Mucosa of descending colon (tissue), 3 donors: Measurements from ENCODE around the gene ESRRA. TPM values are rescaled to one million over a fixed set of nuclear protein-coding genes. Genes with fewer than 3 reads are reported as not detected.

Source experiments
- ATAC-seq: fragments of 200-7000 bp; cut with Tn5 transposase; one replicate; pipeline ENCODE4 v1.9.1; 2020; ENCODE audit warnings: mild to moderate bottlenecking, moderate library complexity
- DNase-seq, 3 donors: peaks; one replicate each; pipeline ENCODE4 v3.0.0-alpha.2; 2020
- H3K36me3 ChIP-seq: fragments of 200-600 bp; one replicate; pipeline ENCODE4 v1.8.0; 2021; ENCODE audit warnings: low read depth, mild to moderate bottlenecking
- H3K4me1 ChIP-seq: fragments of 200-600 bp; one replicate; pipeline ENCODE4 v1.8.0; 2021; ENCODE audit warnings: low read depth, mild to moderate bottlenecking
- H3K4me3 ChIP-seq: fragments of 200-600 bp; one replicate; pipeline ENCODE4 v1.8.0; 2021; ENCODE audit warnings: mild to moderate bottlenecking
- H3K9me3 ChIP-seq: fragments of 200-600 bp; one replicate; pipeline ENCODE4 v1.8.0; 2021; ENCODE audit warnings: mild to moderate bottlenecking
- CTCF ChIP-seq: fragments of 200-600 bp; IDR thresholded peaks from one replicate; pipeline ENCODE4 v1.8.0; 2022; ENCODE audit warnings: antibody characterized with exemption, mild to moderate bottlenecking
- intact Hi-C, 2 donors: fragments of 100-400 bp; cut with DNase I in 1 of 2; cut with micrococcal nuclease in 1 of 2; formaldehyde crosslinking; loops; one replicate each; pipeline versions ENCODE4 v1.11.0 to v1.11.1; 2022; cut with DNase I, micrococcal nuclease
- total RNA-seq, 3 donors: library from RNA; stranded (reverse); fragmentation: NEBNext Ultra II Directional in 2 of 3; extraction: Animal tissue kit (Norgen Biotek cat#: 25700) in 2 of 3; gene quantifications; one replicate each; pipeline versions ENCODE4 v1.2.1 to v1.2.4, GENCODE V29; 2021 to 2023
- donor health status: DM: no; HTN: no; CAD: no; lungs with moderate emphysema.
- donor health status: DM: no; HTN: no; CAD: no.
- donor health status: DM: no; HTN: yes; CAD: no.

ESRRA gene
- total RNA-seq, 3 donors from 2014 or later, result 126 to 204 (median 183) TPM

DNA sequence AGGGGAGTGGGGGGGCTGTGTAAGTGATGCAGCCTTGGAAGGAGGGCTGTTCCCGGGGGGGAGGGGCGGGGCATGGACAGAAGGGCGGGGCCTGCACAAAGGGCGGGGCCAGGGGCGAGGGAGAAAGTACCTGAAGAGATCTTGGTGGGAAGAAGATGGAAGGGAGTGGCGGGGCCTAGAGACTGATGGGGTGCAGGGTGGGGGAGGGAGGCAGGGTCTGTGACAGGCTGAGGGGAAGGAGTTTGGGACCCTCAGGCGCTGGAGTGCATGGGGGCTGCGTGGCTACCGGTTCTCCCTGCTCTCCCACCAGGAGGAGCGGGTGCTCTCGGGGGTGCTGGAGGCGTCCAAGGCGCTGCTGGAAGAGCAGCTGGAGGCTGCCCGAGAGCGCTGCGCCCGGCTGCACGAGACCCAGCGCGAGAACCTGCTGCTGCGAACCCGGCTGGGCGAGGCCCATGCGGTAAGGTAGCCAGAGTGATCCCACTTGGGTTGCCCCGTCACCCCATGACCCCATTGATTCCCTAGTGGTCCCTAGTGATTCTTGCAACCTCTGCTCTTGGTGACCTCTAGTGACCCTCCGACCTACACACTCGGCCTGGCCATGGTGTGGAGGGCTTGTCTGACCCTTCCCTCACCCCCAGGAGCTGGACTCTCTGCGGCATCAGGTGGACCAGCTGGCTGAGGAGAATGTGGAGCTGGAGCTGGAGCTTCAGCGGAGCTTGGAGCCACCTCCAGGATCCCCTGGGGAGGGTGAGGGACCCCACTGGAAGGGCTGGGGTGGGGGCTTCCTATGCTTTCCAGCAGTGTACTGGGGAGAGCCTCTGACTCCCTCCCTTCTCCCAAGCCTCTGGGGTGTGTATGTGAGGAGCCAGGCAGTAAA is 37.8 kb downstream of the ESRRA start:
- peak; percentile 40 for ATAC-seq
- Histone ChIP-seq H3K9me3 (no peaks in the 10 kb centered on the region), H3K4me3 (no peak overlapping the region), H3K4me1 (peaks cover 12% of the 10 kb centered on the region), H3K36me3 (no peaks in the 10 kb centered on the region)
- DNase-seq, result peak in 2 of 3 donors; percentile 42 to 73
- no peak for TF ChIP-seq CTCF
- intact Hi-C loops, result no loop called here

DNA sequence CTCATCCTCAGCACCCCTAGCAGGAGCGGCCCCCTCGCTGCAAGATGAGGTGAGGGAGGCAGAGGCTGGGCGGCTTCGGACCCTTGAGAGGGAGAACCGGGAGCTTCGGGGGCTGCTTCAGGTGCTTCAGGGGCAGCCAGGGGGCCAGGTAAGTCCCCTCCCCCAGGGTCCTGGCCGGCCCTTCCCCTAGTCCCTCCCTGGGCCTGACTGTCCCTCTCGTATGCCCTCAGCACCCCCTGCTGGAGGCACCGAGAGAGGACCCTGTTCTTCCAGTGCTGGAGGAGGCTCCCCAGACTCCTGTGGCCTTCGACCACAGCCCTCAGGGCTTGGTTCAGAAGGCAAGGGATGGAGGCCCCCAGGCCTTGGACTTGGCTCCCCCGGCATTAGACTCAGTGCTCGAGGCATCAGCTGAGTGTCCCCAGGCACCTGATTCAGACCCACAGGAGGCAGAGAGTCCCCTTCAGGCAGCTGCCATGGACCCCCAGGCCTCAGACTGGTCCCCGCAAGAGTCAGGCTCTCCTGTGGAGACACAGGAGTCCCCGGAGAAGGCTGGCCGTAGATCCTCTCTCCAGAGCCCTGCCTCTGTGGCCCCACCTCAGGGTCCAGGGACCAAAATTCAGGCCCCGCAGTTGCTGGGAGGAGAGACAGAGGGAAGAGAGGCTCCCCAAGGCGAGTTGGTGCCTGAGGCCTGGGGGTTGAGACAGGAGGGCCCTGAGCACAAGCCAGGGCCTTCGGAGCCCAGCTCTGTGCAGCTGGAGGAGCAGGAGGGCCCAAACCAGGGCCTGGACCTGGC is 38.6 kb downstream of the ESRRA start:
- no peak for ATAC-seq
- intact Hi-C loops, result no loop called here
- Histone ChIP-seq H3K4me3 (no peak overlapping the region), H3K4me1 (peaks cover 12% of the 10 kb centered on the region), H3K36me3 (no peaks in the 10 kb centered on the region), H3K9me3 (no peaks in the 10 kb centered on the region)
- peak in 2 of 3 donors; percentile 62 to 68 for DNase-seq
- no peak for TF ChIP-seq CTCF

GRCh38 chr11:64344787-64345186 is 39.5 kb downstream of the ESRRA start:
- H3K4me1 ChIP-seq, result peaks cover 12% of the 10 kb centered on the region
- intact Hi-C loops, result no loop called here
- ATAC-seq, result no peak
- TF ChIP-seq CTCF, result no peak
- H3K36me3 ChIP-seq, result no peaks in the 10 kb centered on the region
- no peaks in the 10 kb centered on the region for H3K9me3 ChIP-seq
- no peak for DNase-seq
- H3K4me3 ChIP-seq, result no peak overlapping the region

DNA sequence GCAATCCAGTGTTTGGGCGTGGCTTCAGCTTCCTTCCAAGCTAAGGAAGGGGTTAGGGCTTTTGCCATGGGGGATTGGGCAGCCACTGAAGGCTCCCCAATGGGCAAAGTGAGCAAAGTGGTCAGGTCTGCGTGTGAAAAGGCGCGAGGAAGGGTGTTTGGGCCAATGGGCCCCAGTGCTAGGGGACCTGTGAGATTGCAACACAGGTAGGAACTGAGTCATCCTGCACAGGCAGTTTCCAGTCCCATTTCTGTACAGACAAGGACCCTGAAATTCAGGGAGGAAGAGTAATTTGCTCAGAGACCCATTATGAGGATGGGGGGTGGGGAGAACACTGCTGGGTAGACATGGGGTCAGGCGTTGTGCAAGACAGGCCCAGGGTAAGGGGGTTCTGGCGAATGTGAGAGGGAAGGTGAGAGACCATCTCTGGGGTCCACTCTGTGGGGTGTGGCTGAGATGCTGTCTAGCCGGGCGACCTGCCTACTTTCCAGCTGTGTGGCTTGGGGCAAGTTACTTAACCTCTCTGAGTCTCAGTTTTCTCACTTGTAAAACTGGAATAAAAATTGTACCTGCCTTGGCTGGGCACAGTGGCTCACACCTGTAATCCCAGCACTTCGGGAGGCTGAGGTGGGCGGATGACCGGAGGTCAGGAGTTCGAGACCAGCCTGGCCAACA is 42.0 kb downstream of the ESRRA start:
- DNase-seq (peak in 1 of 3 donors; percentile 24), ATAC-seq (no peak)
- Histone ChIP-seq H3K36me3 (no peaks in the 10 kb centered on the region), H3K4me3 (no peak overlapping the region), H3K9me3 (no peaks in the 10 kb centered on the region), H3K4me1 (peaks cover 7% of the 10 kb centered on the region)
- TF ChIP-seq CTCF, result no peak
- intact Hi-C loops, result no loop called here

DNA sequence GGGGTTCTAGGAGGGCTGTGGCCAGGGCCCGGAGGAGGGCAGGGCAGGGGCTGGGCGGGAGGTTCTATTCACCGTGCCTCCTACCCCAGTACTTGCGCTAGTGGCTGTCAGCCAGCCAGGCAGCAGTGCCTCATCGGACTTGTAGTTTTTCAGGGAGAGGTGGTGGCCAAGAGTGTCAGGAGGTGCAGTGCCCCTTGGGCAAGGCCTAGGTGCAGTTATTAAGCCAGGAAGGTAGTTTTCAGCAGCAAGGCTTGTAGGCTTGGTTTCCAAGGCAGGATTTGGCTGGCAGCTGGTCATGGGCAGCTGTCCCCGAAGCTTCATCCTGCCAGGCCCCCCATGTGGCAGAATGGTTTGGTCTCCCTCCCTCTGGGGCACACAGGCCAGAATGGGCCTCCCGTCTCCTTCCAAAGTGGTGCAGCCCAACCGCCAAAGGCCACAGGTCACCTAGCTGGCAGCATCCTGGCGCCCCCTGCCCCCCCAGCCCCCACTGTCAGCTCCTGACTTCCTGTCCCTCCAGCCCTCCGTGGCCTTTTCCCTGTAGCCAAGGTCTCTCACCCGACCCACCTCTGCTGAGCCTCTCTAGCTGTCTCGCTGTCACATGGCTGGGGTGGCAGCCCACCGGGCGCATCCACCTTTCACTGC is 43.2 kb downstream of the ESRRA start:
- no peaks in the 10 kb centered on the region for H3K36me3 ChIP-seq
- intact Hi-C loops, result no loop called here
- no peaks in the 10 kb centered on the region for H3K4me1 ChIP-seq
- peak; percentile 36 for ATAC-seq
- H3K4me3 ChIP-seq, result no peak overlapping the region
- DNase-seq, result peak in 1 of 3 donors; percentile 33
- no peak for TF ChIP-seq CTCF
- no peaks in the 10 kb centered on the region for H3K9me3 ChIP-seq
